GM12864 (cell line): ENCODE data around the gene CRELD1.

ENCODE experiments used
- DNase-seq: peaks from one replicate; pipeline ENCODE4 v3.0.0-alpha.2; 2011; ENCODE audit warnings: low read depth
- H3K4me3 ChIP-seq: 2 replicates; pipeline ENCODE4 v1.5.1; 2011; ENCODE audit warnings: mild to moderate bottlenecking, low read depth, low read length, control low read depth
- TF ChIP-seq, protein P1 (sequence below): IDR thresholded peaks from 2 replicates; pipeline ENCODE4 v1.5.1; 2011; ENCODE audit warnings: low read depth, mild to moderate bottlenecking, moderate library complexity, low read length, control low read depth, inconsistent platforms; ENCODE audit errors: missing control alignments

The CRELD1 gene

DNA sequence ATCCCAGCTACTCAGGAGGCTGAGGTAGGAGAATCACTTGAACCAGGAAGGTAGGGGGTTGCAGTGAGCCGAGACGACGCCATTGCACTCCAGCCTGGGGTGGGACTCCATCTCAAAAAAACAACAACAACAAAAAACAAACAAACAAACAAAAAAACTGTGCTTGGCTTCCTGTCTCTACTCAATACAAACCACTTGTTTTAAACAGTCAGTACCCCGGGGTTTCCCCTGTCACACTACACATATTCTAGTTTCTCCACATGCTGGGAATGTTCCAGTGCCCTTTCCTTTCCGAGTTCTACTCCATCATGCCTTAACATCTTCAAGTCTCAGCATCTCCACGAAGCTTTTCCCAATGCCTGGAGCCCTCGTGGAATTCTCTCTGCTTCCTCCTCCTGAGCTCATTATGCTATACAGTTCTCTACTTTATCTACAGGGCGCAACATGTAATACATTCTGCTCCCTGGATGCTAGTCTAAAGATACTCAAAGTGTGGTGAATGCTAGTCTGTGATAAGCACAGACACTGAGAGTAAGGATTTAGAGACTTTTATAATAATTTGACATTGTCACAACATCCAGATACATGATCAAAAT, 45.2 kb downstream of the CRELD1 start:
- TF ChIP-seq, protein P1, sequence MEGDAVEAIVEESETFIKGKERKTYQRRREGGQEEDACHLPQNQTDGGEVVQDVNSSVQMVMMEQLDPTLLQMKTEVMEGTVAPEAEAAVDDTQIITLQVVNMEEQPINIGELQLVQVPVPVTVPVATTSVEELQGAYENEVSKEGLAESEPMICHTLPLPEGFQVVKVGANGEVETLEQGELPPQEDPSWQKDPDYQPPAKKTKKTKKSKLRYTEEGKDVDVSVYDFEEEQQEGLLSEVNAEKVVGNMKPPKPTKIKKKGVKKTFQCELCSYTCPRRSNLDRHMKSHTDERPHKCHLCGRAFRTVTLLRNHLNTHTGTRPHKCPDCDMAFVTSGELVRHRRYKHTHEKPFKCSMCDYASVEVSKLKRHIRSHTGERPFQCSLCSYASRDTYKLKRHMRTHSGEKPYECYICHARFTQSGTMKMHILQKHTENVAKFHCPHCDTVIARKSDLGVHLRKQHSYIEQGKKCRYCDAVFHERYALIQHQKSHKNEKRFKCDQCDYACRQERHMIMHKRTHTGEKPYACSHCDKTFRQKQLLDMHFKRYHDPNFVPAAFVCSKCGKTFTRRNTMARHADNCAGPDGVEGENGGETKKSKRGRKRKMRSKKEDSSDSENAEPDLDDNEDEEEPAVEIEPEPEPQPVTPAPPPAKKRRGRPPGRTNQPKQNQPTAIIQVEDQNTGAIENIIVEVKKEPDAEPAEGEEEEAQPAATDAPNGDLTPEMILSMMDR = no peak
- H3K4me3 ChIP-seq = no peak overlapping the region

DNA sequence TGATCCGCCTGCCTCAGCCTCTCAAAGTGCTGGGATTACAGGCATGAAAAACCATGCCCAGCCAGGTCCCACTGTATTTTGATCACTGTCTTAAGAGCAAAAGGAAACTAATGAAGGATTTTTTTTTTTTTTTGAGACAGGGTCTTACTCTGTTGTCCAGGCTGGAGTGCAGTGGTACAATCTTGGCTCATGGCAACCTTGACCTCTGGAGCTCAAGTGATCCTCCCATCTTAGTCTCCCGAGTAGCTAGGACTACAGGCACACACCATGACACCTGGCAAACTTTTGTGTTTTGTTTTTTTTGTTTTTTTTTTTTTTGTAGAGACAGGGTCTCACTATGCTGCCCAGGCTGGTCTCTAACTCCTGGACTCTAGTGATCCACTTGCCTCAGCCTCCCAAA, 46.6 kb downstream of the CRELD1 start:
- no peak overlapping the region for H3K4me3 ChIP-seq
- TF ChIP-seq, protein P1 = no peak
- DNase-seq = no peak

More for the DNA sequence above, 45.2 kb downstream of the CRELD1 start:
- no peak for DNase-seq

DNA sequence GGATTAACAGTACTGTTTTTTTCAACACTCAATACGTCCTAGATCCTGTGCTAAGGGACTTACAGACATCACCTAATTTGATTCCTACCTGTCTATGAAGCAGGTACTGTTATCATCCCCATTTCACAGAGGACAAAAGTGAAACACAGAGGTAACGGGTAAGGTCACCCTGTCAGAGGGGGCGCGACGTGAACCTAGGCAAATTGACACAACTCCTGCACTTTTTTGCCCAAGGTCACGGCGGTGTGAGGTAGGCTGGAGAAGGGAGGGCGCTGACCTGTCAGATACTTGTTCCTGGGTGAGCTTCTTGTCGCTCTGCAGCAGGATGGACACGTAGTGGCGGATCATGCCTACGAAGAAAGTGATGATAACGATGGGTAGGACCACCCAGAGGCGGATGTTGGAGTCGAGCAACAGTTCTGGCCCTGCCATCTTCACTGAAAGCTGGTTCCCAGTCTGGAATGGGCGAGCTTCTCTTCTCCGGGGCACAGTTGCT, 52.6 kb downstream of the CRELD1 start:
- TF ChIP-seq, protein P1 = no peak
- no peak for DNase-seq
- peak overlapping the region; percentile 99 for H3K4me3 ChIP-seq

DNA sequence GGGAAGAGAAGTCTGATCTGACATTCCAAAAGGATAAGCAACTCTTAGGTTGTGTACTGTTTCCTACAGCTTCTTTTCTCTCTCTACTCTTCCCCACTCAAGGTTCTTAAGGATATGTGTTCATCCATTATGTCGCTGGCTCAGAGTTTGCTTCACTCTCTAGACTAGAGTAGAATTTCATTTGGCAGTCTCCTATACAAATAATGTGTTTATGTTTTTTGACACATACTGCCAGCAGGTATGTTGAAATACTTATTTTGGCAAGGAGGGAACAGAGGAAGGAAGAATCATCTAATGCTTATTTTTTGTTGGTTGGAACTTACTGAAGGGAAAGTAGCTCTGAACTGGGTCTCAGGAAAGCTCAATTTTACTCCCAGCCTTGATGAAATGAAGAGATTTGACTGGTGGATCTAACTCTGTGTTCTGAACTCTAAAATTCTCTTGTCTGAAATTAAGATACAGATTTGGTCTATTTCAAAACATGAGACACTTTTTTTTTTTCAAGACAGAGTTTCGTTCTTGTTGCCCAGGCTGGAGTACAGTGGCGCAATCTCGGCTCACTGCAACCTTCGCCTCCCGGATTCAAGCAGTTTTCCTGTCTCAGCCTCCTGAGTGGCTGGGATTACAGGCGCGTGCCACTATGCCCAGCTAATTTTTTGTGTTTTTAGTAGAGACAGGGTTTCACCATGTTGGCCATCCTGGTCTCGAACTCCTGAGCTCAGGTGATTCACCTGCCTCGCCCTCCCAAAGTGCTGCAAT, 60.6 kb downstream of the CRELD1 start:
- TF ChIP-seq, protein P1 = no peak
- H3K4me3 ChIP-seq = no peak overlapping the region
- DNase-seq = no peak
